Skin of body (tissue), 2 donors: ENCODE measurements around the gene SHANK2. TPM values are rescaled to one million over a fixed set of nuclear protein-coding genes. Genes with fewer than 3 reads are reported as not detected.
"Not testable (repeated sequence)": the region's sequence is repeated elsewhere in the genome, so short reads cannot be mapped to it uniquely, and the experiment has no call there.

Source experiments
- DNase-seq: peaks from one replicate; lab custom pipeline; 2025; lab: John Stamatoyannopoulos, UW
- total RNA-seq: library from RNA; depleted of rRNA; stranded (reverse); fragments of >200 nt; gene quantifications from one replicate; pipeline ENCODE4 v1.2.3, GENCODE V29; 2014

The SHANK2 gene
- total RNA-seq, 1 donor from 2014 or later = 8.8 TPM

GRCh38 chr11:71245601-71246391 lies 6.6 kb downstream of the SHANK2 start:
- DNase-seq = no peak

GRCh38 chr11:71244116-71244810 lies 8.1 kb downstream of the SHANK2 start:
- DNase-seq = no peak

- no peak for DNase-seq
These were observed 10.0 kb downstream of the SHANK2 start for GRCh38 chr11:71242391-71242790.

- no peak for DNase-seq
These were observed 10.6 kb downstream of the SHANK2 start for GRCh38 chr11:71241721-71242259.

- DNase-seq = peak; percentile 55
These were observed 11.3 kb downstream of the SHANK2 start for GRCh38 chr11:71240865-71241691.

- no peak for DNase-seq
These were observed 12.2 kb downstream of the SHANK2 start for GRCh38 chr11:71240061-71240690.

GRCh38 chr11:71239581-71239980 lies 12.8 kb downstream of the SHANK2 start:
- no peak for DNase-seq

GRCh38 chr11:71238941-71239340 lies 13.4 kb downstream of the SHANK2 start:
- DNase-seq = no peak

GRCh38 chr11:71238285-71238875 lies 14.0 kb downstream of the SHANK2 start:
- DNase-seq = no peak

- no peak for DNase-seq
These were observed 14.5 kb downstream of the SHANK2 start for GRCh38 chr11:71237853-71238252.

- no peak for DNase-seq
These were observed 15.4 kb downstream of the SHANK2 start for GRCh38 chr11:71236836-71237475.

- no peak for DNase-seq
These were observed 16.7 kb downstream of the SHANK2 start for GRCh38 chr11:71235719-71236118.

GRCh38 chr11:71233896-71234852 lies 18.2 kb downstream of the SHANK2 start:
- DNase-seq = not testable (repeated sequence)

GRCh38 chr11:71232364-71232763 lies 20.0 kb downstream of the SHANK2 start:
- no peak for DNase-seq

GRCh38 chr11:71228961-71229360 lies 23.4 kb downstream of the SHANK2 start:
- DNase-seq = no peak

- DNase-seq = no peak
These were observed 25.2 kb downstream of the SHANK2 start for GRCh38 chr11:71227058-71227659.

GRCh38 chr11:71223671-71224660 lies 28.4 kb downstream of the SHANK2 start:
- no peak for DNase-seq

GRCh38 chr11:71223081-71223405 lies 29.3 kb downstream of the SHANK2 start:
- no peak for DNase-seq
